A549 (cell line): ENCODE measurements around the gene ARMC9. TPM values are rescaled to one million over a fixed set of nuclear protein-coding genes. Genes with fewer than 3 reads are reported as not detected.

ENCODE experiments used
- ATAC-seq, 2 experiments: fragments of 200-7000 bp in 1 of 2; fragments of >200 bp in 1 of 2; cut with Nextera tagmentation in 1 of 2; cut with Tn5 transposase in 1 of 2; 3 replicates each; pipeline versions ENCODE4 v1.8.0 to v1.9.1; 2018 to 2020; ENCODE audit warnings: mild to moderate bottlenecking in 1 of 2, moderate library complexity in 1 of 2
- CTCF ChIA-PET: fragments of 300-600 bp; sonication (Branson Sonifier 250); formaldehyde crosslinking; extraction: SDS; loops from one replicate; lab custom pipeline; 2021; ENCODE audit warnings: antibody characterized with exemption, inconsistent platforms; lab: Yijun Ruan, JAX
- POLR2A ChIA-PET: fragments of 350-600 bp; formaldehyde crosslinking; extraction: SDS; loops from one replicate; lab custom pipeline; 2021; ENCODE audit warnings: antibody characterized with exemption, inconsistent platforms; lab: Yijun Ruan, JAX
- DNase-seq, 2 experiments: peaks; one replicate each; pipeline versions ENCODE4 v3.0.0 to v3.0.0-alpha.2; 2011 to 2016; ENCODE audit warnings: low read depth in 1 of 2, low spot score in 1 of 2
- FAIRE-seq: peaks from 2 replicates; lab custom pipeline; 2011; peaks lifted over from hg19 to GRCh38; lab: Jason Lieb, UNC
- H3K27ac ChIP-seq, 2 experiments: fragments of >200 bp; sonication (Bioruptor Twin); formaldehyde crosslinking; 3 replicates each; pipeline ENCODE4 v1.5.1; 2016 to 2017
- H3K4me1 ChIP-seq: fragments of >200 bp; sonication (Bioruptor Twin); formaldehyde crosslinking; 3 replicates; pipeline ENCODE4 v1.6.1; 2016
- H3K4me2 ChIP-seq: fragments of >200 bp; sonication (Bioruptor Twin); formaldehyde crosslinking; 3 replicates; pipeline ENCODE4 v1.6.1; 2016
- H3K4me3 ChIP-seq: fragments of >200 bp; sonication (Bioruptor Twin); formaldehyde crosslinking; 3 replicates; pipeline ENCODE4 v1.5.1; 2016
- H3K9me3 ChIP-seq: fragments of >200 bp; sonication (Bioruptor Twin); formaldehyde crosslinking; 3 replicates; pipeline ENCODE4 v1.6.1; 2016
- BHLHE40 ChIP-seq: IDR thresholded peaks from 2 replicates; pipeline ENCODE4 v1.6.1; 2012; ENCODE audit warnings: low read depth, low read length, inconsistent platforms
- CEBPB ChIP-seq, 2 experiments: fragments of >200 bp in 1 of 2; sonication (Bioruptor Twin) in 1 of 2; formaldehyde crosslinking in 1 of 2; IDR thresholded peaks; 2 replicates each; pipeline ENCODE4 v1.6.1; 2012 to 2016
- CHD4 ChIP-seq: fragments of 200-600 bp; sonication (generic); IDR thresholded peaks from 2 replicates; pipeline ENCODE4 v1.6.1; 2016; ENCODE audit warnings: antibody characterized with exemption, mild to moderate bottlenecking, borderline replicate concordance
- ESRRA ChIP-seq: fragments of 150-350 bp; IDR thresholded peaks from 2 replicates; pipeline ENCODE4 v1.6.1; 2014; ENCODE audit warnings: mild to moderate bottlenecking, low read length, borderline replicate concordance
- HEYL ChIP-seq: fragments of 250-450 bp; sonication (Bioruptor Pico); IDR thresholded peaks from 2 replicates; pipeline ENCODE4 v1.8.0; 2021; ENCODE audit warnings: mild to moderate bottlenecking, moderate library complexity
- HOXA7 ChIP-seq: fragments of 250-450 bp; sonication (Bioruptor Pico); IDR thresholded peaks from 2 replicates; pipeline ENCODE4 v1.5.0; 2020; ENCODE audit warnings: mild to moderate bottlenecking, moderate library complexity
- KDM5A ChIP-seq: fragments of 200-600 bp; sonication (generic); IDR thresholded peaks from 2 replicates; pipeline ENCODE4 v1.6.1; 2016; ENCODE audit warnings: antibody characterized with exemption, mild to moderate bottlenecking
- MAZ ChIP-seq: fragments of 150-350 bp; IDR thresholded peaks from 2 replicates; pipeline ENCODE4 v1.6.1; 2014; ENCODE audit warnings: antibody characterized with exemption, low read depth, low read length, borderline replicate concordance
- ZSCAN20 ChIP-seq: fragments of 250-450 bp; sonication (Bioruptor Pico); IDR thresholded peaks from 2 replicates; pipeline ENCODE4 v1.8.0; 2022; ENCODE audit warnings: mild to moderate bottlenecking, moderate library complexity
- WGBS: methylation state at CpG from one replicate; pipeline ENCODE4 v1.1.6; 2017; ENCODE audit errors: missing lambda C conversion rate; 5-methylcytosine and 5-hydroxymethylcytosine counted together
- polyA plus RNA-seq, 4 experiments: library from polyadenylated mRNA; depleted of rRNA in 3 of 4; stranded (reverse); fragments of >200 nt; fragmentation: RNase III in 1 of 4; extraction: RNeasy Plus Mini Kit Qiagen cat#74134 plus additional on column Dnase treatment in 1 of 4; gene quantifications; 2 replicates in 3 of 4; 3 replicates in 1 of 4; pipeline ENCODE4 v1.2.3, GENCODE V29; 2011 to 2017
- TF ChIP-seq, protein P1 (sequence below): IDR thresholded peaks from 2 replicates; pipeline ENCODE4 v1.6.1; 2012; ENCODE audit warnings: low read depth, borderline replicate concordance
- TF ChIP-seq, protein P2 (sequence below): fragments of >200 bp; sonication (Bioruptor Twin); formaldehyde crosslinking; IDR thresholded peaks from 3 replicates; pipeline ENCODE4 v1.6.1; 2016
- TF ChIP-seq, protein P3 (sequence below): fragments of 250-450 bp; sonication (Bioruptor Pico); IDR thresholded peaks from 2 replicates; pipeline ENCODE4 v1.5.0; 2020; ENCODE audit warnings: low read depth, mild to moderate bottlenecking, moderate library complexity
- TF ChIP-seq, protein P4 (sequence below): fragments of >200 bp; sonication (Bioruptor Twin); formaldehyde crosslinking; IDR thresholded peaks from 3 replicates; pipeline ENCODE4 v1.5.1; 2016
- TF ChIP-seq, protein P5 (sequence below): fragments of 200-600 bp; sonication (generic); IDR thresholded peaks from 2 replicates; pipeline ENCODE4 v1.6.1; 2016; ENCODE audit warnings: antibody characterized with exemption, mild to moderate bottlenecking, moderate library complexity

Gene ARMC9
- polyA plus RNA-seq, 2 of the 4 experiments (the other 2 are of a cell fraction), result 12.0 to 14.1 TPM

DNA sequence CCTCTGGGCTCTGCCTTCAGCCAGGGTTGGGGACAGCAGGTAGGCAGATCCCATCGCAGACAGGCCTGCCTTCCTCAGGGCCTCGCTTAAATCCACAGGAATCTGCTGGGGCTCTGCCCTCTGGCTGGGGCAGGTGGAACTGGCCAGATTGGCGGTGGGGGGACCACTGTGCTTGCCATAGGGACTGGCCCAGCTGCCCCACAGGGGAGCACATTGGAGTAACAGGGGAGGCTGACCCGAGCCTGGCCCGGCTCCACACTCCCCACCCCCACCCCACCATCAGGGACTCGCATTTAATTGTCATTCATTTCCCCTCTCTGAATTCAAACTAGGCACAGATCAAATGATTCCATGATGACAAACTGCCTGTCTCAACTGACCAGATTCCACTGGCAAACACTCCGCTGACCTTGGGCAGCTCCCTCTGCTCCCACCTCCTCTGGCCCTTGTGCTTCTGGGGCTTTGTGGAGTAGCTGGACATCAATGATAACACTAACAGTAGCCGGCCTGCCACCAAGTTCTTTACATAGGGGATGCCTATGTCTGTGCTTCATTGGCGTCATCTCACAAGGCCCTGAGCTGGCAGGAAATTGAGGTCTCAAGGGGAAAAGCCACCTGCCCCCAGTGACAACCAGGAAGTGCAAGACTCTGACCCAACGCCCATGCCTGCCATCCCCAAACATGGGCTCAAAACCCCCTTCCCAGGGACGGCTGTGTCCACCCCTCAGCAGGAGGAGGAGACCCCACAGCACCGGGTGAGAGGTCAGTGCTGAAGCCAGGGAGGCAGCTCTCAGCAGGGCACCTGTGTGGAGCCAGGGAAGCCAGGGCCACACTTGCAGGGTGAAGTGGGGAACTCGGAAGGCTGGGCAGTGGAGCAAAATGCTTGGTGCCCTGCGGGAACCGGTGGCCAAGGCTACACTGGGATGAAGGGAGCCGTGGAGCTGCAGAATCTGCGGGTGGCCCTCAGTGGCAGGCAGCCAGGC is 195.0 kb downstream of the ARMC9 start (continued):
- TF ChIP-seq, protein P1, sequence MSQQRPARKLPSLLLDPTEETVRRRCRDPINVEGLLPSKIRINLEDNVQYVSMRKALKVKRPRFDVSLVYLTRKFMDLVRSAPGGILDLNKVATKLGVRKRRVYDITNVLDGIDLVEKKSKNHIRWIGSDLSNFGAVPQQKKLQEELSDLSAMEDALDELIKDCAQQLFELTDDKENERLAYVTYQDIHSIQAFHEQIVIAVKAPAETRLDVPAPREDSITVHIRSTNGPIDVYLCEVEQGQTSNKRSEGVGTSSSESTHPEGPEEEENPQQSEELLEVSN, result no peak
- TF ChIP-seq HOXA7 (CRISPR knock-in tag), result no peak
- TF ChIP-seq KDM5A, result no peak
- TF ChIP-seq, protein P2, sequence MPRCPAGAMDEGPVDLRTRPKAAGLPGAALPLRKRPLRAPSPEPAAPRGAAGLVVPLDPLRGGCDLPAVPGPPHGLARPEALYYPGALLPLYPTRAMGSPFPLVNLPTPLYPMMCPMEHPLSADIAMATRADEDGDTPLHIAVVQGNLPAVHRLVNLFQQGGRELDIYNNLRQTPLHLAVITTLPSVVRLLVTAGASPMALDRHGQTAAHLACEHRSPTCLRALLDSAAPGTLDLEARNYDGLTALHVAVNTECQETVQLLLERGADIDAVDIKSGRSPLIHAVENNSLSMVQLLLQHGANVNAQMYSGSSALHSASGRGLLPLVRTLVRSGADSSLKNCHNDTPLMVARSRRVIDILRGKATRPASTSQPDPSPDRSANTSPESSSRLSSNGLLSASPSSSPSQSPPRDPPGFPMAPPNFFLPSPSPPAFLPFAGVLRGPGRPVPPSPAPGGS, result no peak
- TF ChIP-seq MAZ, result no peak
- TF ChIP-seq, protein P3, sequence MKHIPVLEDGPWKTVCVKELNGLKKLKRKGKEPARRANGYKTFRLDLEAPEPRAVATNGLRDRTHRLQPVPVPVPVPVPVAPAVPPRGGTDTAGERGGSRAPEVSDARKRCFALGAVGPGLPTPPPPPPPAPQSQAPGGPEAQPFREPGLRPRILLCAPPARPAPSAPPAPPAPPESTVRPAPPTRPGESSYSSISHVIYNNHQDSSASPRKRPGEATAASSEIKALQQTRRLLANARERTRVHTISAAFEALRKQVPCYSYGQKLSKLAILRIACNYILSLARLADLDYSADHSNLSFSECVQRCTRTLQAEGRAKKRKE (CRISPR knock-in tag), result no peak
- no peak for TF ChIP-seq ESRRA

DNA sequence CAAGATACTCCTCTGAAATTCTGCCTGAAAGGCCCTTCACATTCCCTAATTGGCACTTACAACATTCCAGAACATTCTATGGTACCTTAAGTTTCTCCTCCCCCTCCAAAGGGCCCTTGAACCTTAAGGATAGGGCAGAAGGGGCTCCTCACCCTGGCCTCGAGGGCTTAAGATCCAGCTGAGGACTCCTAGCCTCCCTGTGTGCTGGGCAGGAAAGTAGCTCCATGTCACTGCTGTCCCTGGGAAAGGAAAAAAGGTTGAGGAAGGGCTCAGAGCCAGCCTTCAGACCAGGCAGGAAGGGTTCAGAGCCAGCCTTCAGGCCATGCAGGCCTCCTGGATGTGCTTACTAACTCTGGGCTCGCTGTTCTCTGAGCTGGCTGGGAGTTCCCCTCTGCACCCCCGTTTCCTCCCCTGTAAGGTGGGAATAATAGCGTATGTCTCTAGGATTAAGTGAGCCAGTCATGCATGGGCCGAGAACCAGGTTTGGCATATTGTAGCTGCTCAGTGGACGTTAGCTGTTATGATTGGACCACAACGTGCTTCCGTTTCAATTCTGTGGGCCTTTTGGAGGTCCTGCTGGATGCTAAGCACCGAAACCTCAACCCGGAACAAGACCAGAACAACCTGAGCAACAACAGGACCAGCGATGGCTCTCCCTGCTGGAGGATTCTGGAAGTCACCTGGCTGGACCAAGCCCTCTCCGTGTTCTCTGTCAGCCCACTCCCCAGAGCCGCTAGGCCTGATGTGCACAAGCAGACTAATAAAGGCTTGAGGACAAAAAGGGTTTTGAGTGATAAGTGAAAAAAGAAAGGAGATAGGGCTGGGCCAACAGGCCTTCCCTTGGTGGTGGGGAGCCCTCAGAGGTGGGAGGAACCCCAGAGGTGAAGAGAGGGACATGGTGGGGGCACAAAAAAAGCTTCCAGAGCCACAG is 196.0 kb downstream of the ARMC9 start:
- TF ChIP-seq, protein P1, result no peak
- TF ChIP-seq CHD4 (no peak), CEBPB (IDR thresholded peaks at IDR 0.05) (no peak), ZSCAN20 (CRISPR knock-in tag) (no peak), HEYL (CRISPR knock-in tag) (no peak), BHLHE40 (no peak)
- TF ChIP-seq, protein P4, sequence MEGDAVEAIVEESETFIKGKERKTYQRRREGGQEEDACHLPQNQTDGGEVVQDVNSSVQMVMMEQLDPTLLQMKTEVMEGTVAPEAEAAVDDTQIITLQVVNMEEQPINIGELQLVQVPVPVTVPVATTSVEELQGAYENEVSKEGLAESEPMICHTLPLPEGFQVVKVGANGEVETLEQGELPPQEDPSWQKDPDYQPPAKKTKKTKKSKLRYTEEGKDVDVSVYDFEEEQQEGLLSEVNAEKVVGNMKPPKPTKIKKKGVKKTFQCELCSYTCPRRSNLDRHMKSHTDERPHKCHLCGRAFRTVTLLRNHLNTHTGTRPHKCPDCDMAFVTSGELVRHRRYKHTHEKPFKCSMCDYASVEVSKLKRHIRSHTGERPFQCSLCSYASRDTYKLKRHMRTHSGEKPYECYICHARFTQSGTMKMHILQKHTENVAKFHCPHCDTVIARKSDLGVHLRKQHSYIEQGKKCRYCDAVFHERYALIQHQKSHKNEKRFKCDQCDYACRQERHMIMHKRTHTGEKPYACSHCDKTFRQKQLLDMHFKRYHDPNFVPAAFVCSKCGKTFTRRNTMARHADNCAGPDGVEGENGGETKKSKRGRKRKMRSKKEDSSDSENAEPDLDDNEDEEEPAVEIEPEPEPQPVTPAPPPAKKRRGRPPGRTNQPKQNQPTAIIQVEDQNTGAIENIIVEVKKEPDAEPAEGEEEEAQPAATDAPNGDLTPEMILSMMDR, result 0 out of 3 replicates have a peak, but pooled peaks have one; percentile 21
- TF ChIP-seq, protein P5, sequence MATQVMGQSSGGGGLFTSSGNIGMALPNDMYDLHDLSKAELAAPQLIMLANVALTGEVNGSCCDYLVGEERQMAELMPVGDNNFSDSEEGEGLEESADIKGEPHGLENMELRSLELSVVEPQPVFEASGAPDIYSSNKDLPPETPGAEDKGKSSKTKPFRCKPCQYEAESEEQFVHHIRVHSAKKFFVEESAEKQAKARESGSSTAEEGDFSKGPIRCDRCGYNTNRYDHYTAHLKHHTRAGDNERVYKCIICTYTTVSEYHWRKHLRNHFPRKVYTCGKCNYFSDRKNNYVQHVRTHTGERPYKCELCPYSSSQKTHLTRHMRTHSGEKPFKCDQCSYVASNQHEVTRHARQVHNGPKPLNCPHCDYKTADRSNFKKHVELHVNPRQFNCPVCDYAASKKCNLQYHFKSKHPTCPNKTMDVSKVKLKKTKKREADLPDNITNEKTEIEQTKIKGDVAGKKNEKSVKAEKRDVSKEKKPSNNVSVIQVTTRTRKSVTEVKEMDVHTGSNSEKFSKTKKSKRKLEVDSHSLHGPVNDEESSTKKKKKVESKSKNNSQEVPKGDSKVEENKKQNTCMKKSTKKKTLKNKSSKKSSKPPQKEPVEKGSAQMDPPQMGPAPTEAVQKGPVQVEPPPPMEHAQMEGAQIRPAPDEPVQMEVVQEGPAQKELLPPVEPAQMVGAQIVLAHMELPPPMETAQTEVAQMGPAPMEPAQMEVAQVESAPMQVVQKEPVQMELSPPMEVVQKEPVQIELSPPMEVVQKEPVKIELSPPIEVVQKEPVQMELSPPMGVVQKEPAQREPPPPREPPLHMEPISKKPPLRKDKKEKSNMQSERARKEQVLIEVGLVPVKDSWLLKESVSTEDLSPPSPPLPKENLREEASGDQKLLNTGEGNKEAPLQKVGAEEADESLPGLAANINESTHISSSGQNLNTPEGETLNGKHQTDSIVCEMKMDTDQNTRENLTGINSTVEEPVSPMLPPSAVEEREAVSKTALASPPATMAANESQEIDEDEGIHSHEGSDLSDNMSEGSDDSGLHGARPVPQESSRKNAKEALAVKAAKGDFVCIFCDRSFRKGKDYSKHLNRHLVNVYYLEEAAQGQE, result no peak
- TF ChIP-seq, all 56 proteins: peak for 1
- Histone ChIP-seq H3K4me2 (peak overlapping the region; percentile 100; the same call in 2 of the 3 replicates), H3K27ac (peak overlapping the region; percentile 83 to 86; a peak in 4 of 6 replicates), H3K4me3 (peak overlapping the region; percentile 73; the same call in 2 of the 3 replicates), H3K4me1 (peaks cover 6% of the 10 kb centered on the region), H3K9me3 (no peaks in the 10 kb centered on the region)
- peak in 1 of 2 experiments; percentile 42; a peak in 3 of 6 replicates for ATAC-seq
- ChIA-PET POLR2A (no interaction called here), CTCF (interaction anchor here (0.8 to 12.7 kb wide), 8 partner anchors 10 to 170 kb away, joined by 3 to 141 read pairs (median 3); no protein-coding TSS in a partner anchor)
- no peak for FAIRE-seq
- 91% methylated on average over 13 of the region's 13 CpGs for WGBS
- DNase-seq, result peak in 1 of 2 experiments; percentile 34
